Measurements from ENCODE around the gene RNF151.

Gene RNF151

GRCh38 chr16:1993731-1994131 lies 27.1 kb downstream of the RNF151 start:
- no peak for DNase-seq

DNA sequence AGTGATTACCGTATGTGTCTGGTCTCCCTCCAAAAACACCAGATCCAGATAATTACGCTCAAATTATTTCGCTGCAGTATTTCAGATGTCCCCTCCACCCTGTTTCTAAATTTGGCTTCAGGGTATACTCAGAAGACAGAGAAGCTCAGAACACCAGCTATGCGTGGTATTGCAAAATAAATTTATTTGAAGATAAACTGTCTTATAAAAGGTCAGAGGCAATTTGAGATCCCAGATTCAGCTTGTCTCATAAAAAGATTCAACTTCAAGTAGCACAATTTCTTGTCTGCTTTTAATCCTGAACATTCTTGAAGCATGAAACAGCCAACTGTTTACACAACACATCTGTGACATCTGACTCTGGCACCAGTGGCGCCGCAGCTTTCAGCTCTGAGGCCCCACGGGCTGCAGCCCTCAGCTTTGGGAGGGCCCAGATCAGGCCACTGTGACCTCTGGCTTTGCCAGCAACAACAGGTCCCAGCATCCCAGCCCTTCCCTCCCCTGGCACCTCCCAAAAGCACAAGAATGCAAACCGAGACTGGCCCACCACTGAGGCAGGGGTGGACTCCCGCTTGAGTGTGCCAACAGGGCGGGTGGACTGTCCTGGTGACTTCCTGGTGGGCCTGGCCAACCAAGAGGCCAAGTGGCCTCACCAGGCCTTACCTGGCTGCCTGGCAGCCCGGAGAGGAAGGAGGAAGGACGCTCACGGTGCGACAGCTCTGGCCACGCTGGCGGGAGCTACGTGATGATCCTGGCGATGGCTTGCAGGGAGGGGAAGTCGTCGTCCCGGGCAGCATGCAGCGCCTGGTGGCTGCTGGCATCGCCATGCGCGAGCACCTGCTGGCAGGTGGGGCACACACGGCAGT lies 31.1 kb downstream of the RNF151 start:
- no peak for DNase-seq

- DNase-seq = no peak
These were observed 31.7 kb downstream of the RNF151 start for GRCh38 chr16:1998360-1998835.

DNA sequence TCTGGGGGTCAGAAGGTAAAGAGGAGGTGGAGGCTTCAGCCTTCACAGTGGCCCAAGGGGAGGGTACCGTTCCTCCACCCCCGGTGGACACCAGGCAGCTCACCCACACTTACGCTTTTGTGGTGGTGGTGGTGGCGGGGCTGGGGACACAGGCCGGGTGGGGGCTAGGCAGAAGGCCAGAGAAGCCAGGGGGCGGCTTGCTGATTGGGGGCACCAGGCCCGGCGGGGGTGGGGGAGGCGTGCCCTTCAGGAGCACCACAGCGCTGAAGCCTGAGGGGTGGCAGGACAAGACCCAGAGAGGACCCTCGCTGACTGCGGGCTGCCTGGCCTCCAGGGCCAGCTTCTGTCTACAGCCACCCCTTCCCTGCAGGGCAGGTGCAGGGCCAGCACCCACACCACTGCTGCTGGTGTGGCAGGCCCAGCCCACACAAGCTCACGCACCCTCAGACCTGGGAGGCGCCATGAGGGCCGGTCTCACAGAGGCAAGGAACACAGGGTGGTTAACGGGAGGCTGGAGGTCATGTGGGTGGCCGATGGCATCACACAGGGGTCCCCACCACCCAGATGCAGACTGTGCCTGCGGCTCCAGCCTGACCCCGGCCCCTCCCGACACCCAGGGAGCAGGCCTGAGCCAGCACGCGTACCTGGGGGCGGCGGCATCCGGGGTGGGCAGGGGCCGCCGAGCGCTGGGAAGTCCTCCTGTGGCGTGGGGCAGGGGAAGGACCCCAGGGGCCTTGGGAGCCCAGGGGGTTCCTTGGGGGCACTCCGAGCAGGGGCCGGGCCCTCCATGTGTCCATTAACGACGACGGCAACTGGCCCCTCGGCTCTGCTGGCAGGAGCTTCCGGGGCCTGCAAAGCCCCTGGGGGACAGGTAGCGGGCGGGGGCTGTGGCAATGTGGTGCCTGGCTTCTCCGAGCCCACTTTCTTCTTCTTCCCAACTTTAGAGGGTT lies 32.5 kb downstream of the RNF151 start:
- no peak for DNase-seq

DNA sequence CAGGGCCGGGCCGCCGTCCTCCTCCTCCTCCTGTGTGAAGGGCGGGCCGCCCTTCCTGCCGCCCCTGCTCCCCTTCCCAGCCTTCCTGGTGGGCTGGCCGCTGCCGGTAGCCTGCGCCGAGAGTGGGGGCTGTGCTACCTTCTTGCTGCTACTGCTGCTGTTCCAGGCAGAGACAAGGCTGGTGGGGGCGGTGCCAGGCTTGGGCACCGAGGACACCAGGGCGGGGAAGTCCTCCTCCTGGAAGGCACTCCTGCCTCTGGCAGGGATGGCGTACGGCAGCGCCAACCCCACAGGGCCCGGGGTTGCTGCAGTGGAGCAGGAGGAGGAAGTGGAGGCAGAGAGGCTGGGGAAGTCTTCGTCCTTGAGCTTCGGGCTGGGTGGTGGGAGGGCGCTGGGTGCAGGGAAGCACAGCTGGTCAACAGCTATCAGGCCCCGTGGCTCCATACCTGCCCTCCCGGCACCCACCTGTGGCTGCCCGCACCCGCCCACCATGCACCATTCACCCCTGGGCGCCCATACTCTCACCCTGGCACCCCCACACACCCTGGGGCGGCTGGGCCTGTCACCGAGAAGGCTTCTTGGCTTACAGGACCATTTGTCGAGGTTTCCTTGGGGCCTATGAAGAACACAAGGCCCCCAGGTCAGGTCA lies 33.3 kb downstream of the RNF151 start:
- no peak for DNase-seq

GRCh38 chr16:2001035-2001434 lies 34.4 kb downstream of the RNF151 start:
- no peak for DNase-seq

DNA sequence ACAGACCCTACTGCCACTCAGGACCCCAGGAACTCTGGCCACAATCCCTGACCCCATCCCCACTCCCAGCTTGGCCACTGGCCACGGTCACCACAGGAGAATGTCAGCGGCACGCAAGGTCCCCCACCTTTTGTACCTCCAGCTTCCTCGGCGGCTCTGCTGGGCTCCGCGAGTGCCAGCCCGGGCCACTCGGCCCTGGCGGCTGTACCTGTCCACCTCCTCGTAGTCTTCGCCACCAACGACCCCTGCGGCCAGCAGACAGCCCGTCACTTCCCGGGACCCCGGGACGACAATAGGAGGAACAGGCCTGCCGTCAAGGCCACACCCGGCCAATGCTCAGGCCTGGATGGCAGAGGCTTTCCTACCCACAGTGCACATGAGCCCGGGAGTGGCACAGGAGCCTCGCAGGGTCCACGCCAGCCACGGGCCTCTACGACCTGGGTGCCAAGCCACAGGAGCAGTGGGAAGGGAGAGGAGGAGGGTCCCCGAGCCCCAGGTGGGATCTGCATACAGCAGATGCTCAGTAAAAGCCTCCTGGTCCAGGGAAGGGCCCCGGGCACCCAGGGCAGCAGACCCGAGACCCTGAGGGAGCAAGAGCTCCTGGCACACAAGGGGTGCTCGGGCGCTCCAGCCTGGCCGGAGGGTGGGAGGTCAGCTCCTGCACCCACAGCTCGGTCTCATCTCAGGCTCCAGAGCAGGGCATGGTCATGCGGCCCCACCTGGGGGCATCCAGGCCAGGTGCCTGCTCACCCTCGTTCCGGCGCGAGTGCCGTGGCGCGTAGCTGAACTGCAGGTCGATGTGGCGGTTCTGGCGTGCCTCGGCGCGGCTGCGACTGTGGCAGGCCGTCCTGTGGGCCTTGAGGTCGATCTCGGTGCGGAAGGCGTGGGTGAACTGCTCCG lies 35.0 kb downstream of the RNF151 start:
- no peak for DNase-seq

DNA sequence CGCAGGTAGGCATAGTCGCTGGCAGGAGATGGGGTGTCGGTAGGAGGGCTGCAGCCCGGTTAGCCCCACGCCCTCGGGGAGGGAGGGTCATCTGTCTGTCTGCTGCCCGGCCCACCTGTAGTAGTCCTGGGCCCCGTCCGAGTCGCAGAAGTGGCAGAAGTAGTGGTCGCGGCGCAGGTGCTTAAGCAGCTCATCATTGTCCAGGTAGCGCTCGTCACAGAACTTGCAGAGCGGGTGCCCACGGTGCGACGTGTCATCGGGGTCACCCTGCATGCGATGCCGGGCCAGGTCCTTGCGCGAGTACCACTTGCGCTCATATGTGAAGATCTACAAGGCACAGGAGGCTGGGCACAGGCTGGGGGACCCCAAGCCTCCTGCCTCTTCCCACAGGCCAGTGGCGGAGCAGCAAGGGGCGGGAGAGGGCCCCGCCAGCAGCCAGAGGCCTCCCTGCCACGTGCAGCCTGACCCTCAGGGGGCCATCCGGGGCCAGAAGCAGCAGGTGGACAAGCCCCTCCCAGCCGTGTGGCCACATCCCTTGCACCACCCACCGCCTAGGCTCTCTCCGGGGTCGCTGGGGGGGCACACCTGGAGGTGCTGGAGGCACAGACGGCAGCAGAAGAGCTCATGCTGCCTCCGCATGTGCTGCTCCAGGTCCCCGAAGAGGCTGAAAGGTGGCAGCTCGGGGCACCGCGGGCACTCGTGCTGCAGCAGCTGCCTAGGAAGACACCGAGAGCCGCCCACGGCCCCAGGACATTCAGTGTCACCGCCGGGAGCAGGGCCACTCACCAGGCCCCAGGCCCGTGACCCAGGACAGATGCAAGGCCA lies 36.0 kb downstream of the RNF151 start:
- no peak for DNase-seq

- DNase-seq = no peak
These were observed 36.7 kb downstream of the RNF151 start for GRCh38 chr16:2003231-2003826.

- peak; percentile 34 for DNase-seq
These were observed 37.4 kb downstream of the RNF151 start for GRCh38 chr16:2003827-2004641.

- DNase-seq = no peak
These were observed 38.3 kb downstream of the RNF151 start for GRCh38 chr16:2004795-2005517.

- no peak for DNase-seq
These were observed 39.0 kb downstream of the RNF151 start for GRCh38 chr16:2005646-2006045.

GRCh38 chr16:2006317-2006716 lies 39.7 kb downstream of the RNF151 start:
- DNase-seq = no peak

DNA sequence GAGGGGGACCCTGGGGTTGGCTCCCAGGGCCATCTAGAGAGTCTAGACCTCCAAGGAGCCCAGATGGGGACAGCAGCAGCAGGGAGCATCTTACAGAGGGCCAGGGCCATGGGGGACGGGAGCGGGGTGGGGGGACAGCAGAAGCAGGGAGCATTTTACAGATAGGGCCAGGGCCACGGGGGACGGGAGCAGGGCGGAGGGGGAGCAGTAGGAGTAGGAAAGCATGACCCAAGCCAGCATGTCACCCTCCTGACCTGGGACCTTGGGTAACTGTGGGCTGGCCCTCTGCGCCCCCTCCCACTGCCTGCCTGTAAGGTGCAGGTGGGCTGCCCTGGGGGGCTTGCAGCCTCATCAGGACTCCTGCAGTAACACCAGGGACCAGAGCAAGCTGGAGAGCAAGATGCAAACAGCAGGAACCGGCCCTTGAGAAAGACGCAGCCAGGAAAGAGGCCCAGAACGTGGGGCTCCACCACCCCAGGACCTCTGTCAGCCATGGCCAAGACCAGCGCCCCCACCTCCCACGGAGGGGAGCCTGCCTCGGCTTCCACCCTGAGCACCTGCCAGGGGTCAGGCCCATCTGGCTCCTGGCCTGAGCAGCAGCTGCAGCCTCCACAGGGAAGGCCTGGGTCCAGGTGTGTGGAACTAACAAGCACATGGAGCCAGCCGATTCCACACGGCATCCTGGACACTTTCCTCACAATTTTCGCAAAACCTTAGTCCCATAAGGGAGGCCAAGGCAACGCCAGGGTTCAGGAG lies 40.6 kb downstream of the RNF151 start:
- no peak for DNase-seq

GRCh38 chr16:2008009-2008526 lies 41.4 kb downstream of the RNF151 start:
- DNase-seq = no peak

- DNase-seq = no peak
These were observed 42.0 kb downstream of the RNF151 start for GRCh38 chr16:2008631-2009163.

DNA sequence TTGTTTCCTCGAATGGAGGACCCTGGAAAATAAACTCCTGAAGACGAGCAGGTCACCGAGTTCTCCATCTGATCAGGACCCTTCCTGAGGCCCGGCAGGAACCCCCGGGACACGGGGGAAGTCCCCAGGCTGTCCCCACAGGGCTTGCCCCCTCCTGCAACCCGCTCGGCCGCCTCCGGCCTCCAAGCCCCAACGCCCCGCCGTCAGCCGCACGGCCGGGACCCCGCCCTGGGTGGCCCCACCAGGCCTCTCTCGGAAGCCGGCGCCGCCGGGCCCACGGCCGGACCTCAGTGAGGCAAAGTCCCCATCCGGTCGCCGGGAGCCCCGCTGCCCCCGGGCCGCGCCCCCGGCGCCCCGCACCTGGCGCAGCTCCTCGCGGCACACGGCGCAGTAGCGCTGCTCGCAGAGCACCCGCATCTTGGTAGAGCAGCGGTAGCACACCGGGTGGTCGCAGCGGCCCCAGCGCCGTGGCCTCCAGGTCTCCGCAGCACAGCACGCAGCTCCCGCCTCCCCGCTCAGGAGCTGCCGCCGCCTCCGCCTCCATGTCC lies 42.6 kb downstream of the RNF151 start:
- DNase-seq = no peak

All from amniotic stem cell (primary cell).